Muscle of back (tissue), 11 donors: ENCODE measurements around the gene MPC1. TPM values are rescaled to one million over a fixed set of nuclear protein-coding genes. Genes with fewer than 3 reads are reported as not detected.
A peak's percentile ranks its signal among the peaks of the same experiment; 100 is the strongest.
"Not testable (repeated sequence)": the region's sequence is repeated elsewhere in the genome, so short reads cannot be mapped to it uniquely, and the experiment has no call there.

ENCODE experiments used
- DNase-seq, 3 donors: peaks; one replicate each; pipeline versions ENCODE4 v3.0.0 to v3.0.0-alpha.2; 2013
- polyA plus RNA-seq, 10 donors: library from polyadenylated mRNA; unstranded; fragments of 120-200 nt; gene quantifications; one replicate each; pipeline ENCODE4 v1.2.1, GENCODE V29; 2013; ENCODE audit not compliant: insufficient read length in 10 of 10

The MPC1 gene
- polyA plus RNA-seq, 10 donors = 62.7 to 92.1 (median 76.0) TPM

GRCh38 chr6:166408936-166409755, 26.4 kb upstream of the MPC1 start:
- DNase-seq = no peak

- no peak for DNase-seq
Measured at GRCh38 chr6:166406197-166406596, 23.5 kb upstream of the MPC1 start.

- DNase-seq = no peak
Measured at GRCh38 chr6:166405386-166405785, 22.6 kb upstream of the MPC1 start.

GRCh38 chr6:166402582-166403277, 20.0 kb upstream of the MPC1 start:
- DNase-seq = peak in 1 of 3 donors; percentile 18

- peak; percentile 45 to 81 (median 64) for DNase-seq
Measured at GRCh38 chr6:166400649-166401250, 18.0 kb upstream of the MPC1 start.

- DNase-seq = no peak
Measured at GRCh38 chr6:166400181-166400580, 17.4 kb upstream of the MPC1 start.

GRCh38 chr6:166398348-166398747, 15.6 kb upstream of the MPC1 start:
- DNase-seq = no peak

- no peak for DNase-seq
Measured at GRCh38 chr6:166397849-166398248, 15.1 kb upstream of the MPC1 start.

- DNase-seq = no peak
Measured at GRCh38 chr6:166395778-166396177, 13.0 kb upstream of the MPC1 start.

- no peak for DNase-seq
Measured at GRCh38 chr6:166395351-166395750, 12.6 kb upstream of the MPC1 start.

GRCh38 chr6:166394036-166394892, 11.5 kb upstream of the MPC1 start:
- peak; percentile 34 to 53 (median 39) for DNase-seq

GRCh38 chr6:166393535-166393823, 10.7 kb upstream of the MPC1 start:
- no peak for DNase-seq

- not testable (repeated sequence) for DNase-seq
Measured at GRCh38 chr6:166392755-166393534, 10.2 kb upstream of the MPC1 start.

- no peak for DNase-seq
Measured at GRCh38 chr6:166389119-166389518, 6.4 kb upstream of the MPC1 start.

GRCh38 chr6:166388290-166389004, 5.7 kb upstream of the MPC1 start:
- DNase-seq = no peak

- peak in 1 of 3 donors; percentile 22 for DNase-seq
Measured at GRCh38 chr6:166387642-166388289, 5.0 kb upstream of the MPC1 start.

- DNase-seq = not testable (repeated sequence)
Measured at GRCh38 chr6:166387098-166387497, 4.4 kb upstream of the MPC1 start.

- DNase-seq = no peak
Measured at GRCh38 chr6:166386111-166386510, 3.4 kb upstream of the MPC1 start.

- DNase-seq = not testable (repeated sequence)
Measured at GRCh38 chr6:166383802-166384363, 1.1 kb upstream of the MPC1 start.
